Measurements from ENCODE around the gene GCNT2.

GCNT2 gene

DNA sequence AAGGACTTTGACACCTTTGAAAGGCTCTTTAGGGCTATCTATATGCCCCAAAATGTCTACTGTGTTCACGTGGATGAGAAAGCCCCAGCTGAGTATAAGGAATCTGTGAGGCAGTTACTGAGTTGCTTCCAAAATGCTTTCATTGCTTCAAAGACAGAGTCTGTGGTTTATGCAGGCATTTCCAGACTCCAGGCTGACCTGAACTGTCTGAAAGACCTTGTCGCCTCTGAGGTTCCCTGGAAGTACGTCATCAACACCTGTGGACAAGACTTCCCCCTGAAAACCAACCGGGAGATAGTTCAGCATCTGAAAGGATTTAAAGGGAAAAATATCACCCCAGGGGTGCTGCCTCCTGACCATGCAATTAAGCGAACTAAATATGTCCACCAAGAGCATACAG lies 65.2 kb downstream of the GCNT2 start:
- H3K4me3 ChIP-seq (ENCODE audit: low read depth, low read length) = no peak overlapping the region
- DNase-seq (ENCODE audit: low read depth) = no peak
- TF ChIP-seq CTCF (IDR thresholded peaks at IDR 0.05; ENCODE audit: low read depth, low read length, missing control alignments) = no peak

GRCh38 chr6:10587656-10588406 lies 66.7 kb downstream of the GCNT2 start:
- no peak overlapping the region for H3K4me3 ChIP-seq (ENCODE audit: low read depth, low read length)
- no peak for DNase-seq (ENCODE audit: low read depth)
- no peak for TF ChIP-seq CTCF (IDR thresholded peaks at IDR 0.05; ENCODE audit: low read depth, low read length, missing control alignments)

- H3K4me3 ChIP-seq (ENCODE audit: low read depth, low read length) = no peak overlapping the region
- no peak for TF ChIP-seq CTCF (IDR thresholded peaks at IDR 0.05; ENCODE audit: low read depth, low read length, missing control alignments)
- no peak for DNase-seq (ENCODE audit: low read depth)
Observed at GRCh38 chr6:10588562-10589428, 67.6 kb downstream of the GCNT2 start.

DNA sequence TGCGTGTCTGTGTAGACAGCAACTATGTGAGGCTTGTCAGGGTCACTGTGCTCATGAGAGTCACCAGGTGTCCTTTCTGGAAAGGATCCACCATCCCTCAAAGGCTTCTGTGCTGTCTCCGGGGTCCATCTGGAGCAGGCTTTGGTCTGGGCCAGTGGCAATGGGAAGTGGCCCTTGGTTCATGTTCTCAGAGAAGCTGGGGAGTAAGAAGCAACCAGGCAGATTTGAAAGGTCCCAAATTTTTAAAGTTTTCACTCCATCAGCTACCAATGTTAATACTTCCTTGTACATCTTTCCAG lies 68.2 kb downstream of the GCNT2 start:
- TF ChIP-seq CTCF (IDR thresholded peaks at IDR 0.05; ENCODE audit: low read depth, low read length, missing control alignments) = no peak
- DNase-seq (ENCODE audit: low read depth) = no peak
- no peak overlapping the region for H3K4me3 ChIP-seq (ENCODE audit: low read depth, low read length)

DNA sequence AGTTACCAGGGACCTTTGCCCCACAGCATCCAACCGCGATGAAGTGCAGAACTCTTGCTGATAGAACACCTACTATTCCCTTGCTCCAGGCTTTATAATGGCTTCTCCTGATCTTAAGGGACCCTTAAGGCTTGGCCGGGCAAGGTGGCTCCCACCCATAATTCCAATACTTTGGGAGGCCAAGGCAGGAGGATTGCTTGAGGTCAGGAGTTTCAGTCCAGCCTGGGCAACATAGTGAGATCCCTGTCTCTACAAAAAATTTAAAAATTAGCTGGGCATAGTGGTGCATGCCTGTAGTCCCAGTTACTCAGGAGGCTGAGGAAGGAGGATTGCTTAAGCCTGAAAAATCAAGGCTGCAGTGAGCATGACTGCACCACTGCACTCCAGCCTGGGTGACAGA lies 68.8 kb downstream of the GCNT2 start:
- no peak for TF ChIP-seq CTCF (IDR thresholded peaks at IDR 0.05; ENCODE audit: low read depth, low read length, missing control alignments)
- H3K4me3 ChIP-seq (ENCODE audit: low read depth, low read length) = no peak overlapping the region
- no peak for DNase-seq (ENCODE audit: low read depth)

DNA sequence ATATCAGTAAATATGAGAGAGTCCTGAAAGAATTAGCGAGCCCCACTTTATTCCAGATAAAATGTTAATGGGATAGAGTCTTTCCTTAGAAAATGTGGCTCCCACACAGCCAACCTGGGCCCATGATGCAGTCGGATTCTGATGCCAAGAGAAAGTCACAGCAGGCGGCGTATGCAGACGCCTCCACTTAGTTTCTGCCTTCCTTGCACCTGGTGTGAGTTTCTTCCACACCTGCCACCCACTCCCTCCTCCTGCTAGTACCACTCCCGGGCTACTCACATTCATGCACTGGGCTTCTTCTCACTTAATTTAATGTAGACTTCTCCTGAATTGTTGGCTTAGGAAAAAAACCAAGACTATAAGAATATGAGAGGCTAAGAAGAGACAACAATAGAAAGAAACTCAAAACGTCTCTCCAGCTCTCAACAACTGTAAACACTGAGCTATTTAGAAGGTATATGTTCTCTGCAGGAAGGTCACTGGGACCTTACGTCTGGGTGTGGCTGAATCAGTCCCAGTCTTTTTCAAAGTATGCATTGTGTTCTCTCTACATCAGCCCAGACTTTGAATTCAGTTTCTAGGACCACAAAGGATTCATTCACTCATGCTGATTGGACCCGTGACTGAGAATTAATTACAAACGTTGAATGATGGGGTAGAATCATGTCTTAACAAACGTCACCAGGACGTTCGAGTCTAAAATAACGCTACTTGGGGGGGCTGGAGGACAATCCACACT lies 70.4 kb downstream of the GCNT2 start:
- DNase-seq (ENCODE audit: low read depth) = no peak
- TF ChIP-seq CTCF (IDR thresholded peaks at IDR 0.05; ENCODE audit: low read depth, low read length, missing control alignments) = no peak
- no peak overlapping the region for H3K4me3 ChIP-seq (ENCODE audit: low read depth, low read length)

All from GM12864 (cell line).